Gastrocnemius medialis (tissue), 4 donors: ENCODE data around the gene RIPK3.

Experiments
- CTCF ChIP-seq, 5 experiments: fragments of 450-650 bp in 3 of 5; fragments of 200-600 bp in 2 of 5; sonication (generic) in 2 of 5; IDR thresholded peaks in 4 of 5; conservative IDR thresholded peaks in 1 of 5; 1 replicate in 4 of 5; 2 replicates in 1 of 5; pipeline ENCODE4 v1.5.1; 2016 to 2019; ENCODE audit warnings: antibody characterized with exemption in 5 of 5, mild to moderate bottlenecking in 3 of 5, moderate library complexity in 3 of 5
- POLR2A ChIP-seq, 2 donors: fragments of 450-650 bp; IDR thresholded peaks; one replicate each; pipeline ENCODE4 v1.6.1; 2017; ENCODE audit warnings: antibody characterized with exemption in 2 of 2, mild to moderate bottlenecking in 2 of 2, moderate library complexity in 2 of 2

DNA sequence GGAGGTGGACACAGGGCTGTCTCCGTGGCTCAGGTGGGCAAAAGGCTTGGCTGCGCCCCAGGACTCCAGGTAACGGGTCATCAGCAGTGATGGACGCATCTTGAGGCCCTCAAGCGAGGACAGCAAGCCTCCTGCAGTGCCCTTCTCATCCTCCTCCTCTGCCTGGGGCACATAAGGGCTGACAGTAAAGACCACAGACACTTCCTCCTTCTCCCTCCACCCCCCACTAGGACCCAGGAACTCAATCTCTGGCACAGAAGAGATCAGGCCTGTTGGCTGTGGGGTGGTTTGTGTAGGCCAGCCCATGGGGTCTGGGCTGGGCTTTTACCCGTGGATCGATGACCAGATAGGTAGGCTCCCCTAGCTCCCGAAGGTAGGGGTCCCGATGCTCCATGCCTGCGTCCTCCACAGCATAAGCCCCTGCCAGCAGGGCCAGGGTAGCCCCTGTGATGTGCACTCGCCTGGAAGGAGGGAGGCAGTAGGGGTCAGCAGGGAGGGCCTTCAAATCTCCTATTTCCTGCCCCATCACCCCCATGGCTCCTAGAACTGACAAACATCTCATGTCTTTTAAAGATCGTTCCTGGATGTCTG lies 10.6 kb downstream of the RIPK3 start:
- TF ChIP-seq CTCF (IDR thresholded peaks at IDR 0.05 in 4 of 5, conservative IDR thresholded peaks at IDR 0.05 in 1 of 5): no peak
- TF ChIP-seq POLR2A (IDR thresholded peaks at IDR 0.05): no peak
